H9 (cell line): Measurements from ENCODE around the gene ERAL1. TPM values are rescaled to one million over a fixed set of nuclear protein-coding genes. Genes with fewer than 3 reads are reported as not detected.

Source experiments
- DNase-seq: peaks from one replicate; pipeline ENCODE4 v3.0.0-alpha.2; 2017
- H2AFZ ChIP-seq: one replicate; pipeline ENCODE4 v1.6.1; 2013; ENCODE audit warnings: mild to moderate bottlenecking, low read length, control low read depth, moderate library complexity
- H2AK5ac ChIP-seq: 2 replicates; pipeline ENCODE4 v1.6.1; 2013; ENCODE audit warnings: low read length, control low read depth, mixed read lengths; ENCODE audit not compliant: insufficient read length
- H2BK120ac ChIP-seq: one replicate; pipeline ENCODE4 v1.6.1; 2013; ENCODE audit warnings: low read depth, mild to moderate bottlenecking, low read length, control low read depth, inconsistent platforms; ENCODE audit not compliant: poor library complexity, severe bottlenecking
- H2BK12ac ChIP-seq: 2 replicates; pipeline ENCODE4 v1.6.1; 2013; ENCODE audit warnings: low read length, control low read depth, mixed read lengths, low read depth; ENCODE audit not compliant: insufficient read length
- H2BK15ac ChIP-seq: 2 replicates; pipeline ENCODE4 v1.6.1; 2013; ENCODE audit warnings: low read depth, low read length, control low read depth
- H2BK20ac ChIP-seq: one replicate; pipeline ENCODE4 v1.6.1; 2013; ENCODE audit warnings: low read depth, mild to moderate bottlenecking, low read length, control low read depth, inconsistent platforms; ENCODE audit not compliant: poor library complexity, severe bottlenecking
- H2BK5ac ChIP-seq: 2 replicates; pipeline ENCODE4 v1.6.1; 2013; ENCODE audit warnings: low read length, control low read depth, mixed read lengths; ENCODE audit not compliant: insufficient read length
- H3K14ac ChIP-seq: 2 replicates; pipeline ENCODE4 v1.6.1; 2013; ENCODE audit warnings: low read length, control low read depth; ENCODE audit not compliant: insufficient read depth
- H3K18ac ChIP-seq: 2 replicates; pipeline ENCODE4 v1.6.1; 2013; ENCODE audit warnings: low read depth, mild to moderate bottlenecking, mixed read lengths, low read length, control low read depth; ENCODE audit not compliant: insufficient read length
- H3K23ac ChIP-seq: 2 replicates; pipeline ENCODE4 v1.6.1; 2013; ENCODE audit warnings: low read length, control low read depth, mixed read lengths, low read depth; ENCODE audit not compliant: insufficient read length
- H3K23me2 ChIP-seq: 2 replicates; pipeline ENCODE4 v1.6.1; 2013; ENCODE audit warnings: low read depth, mild to moderate bottlenecking, mixed read lengths, low read length, control low read depth; ENCODE audit not compliant: insufficient read length, poor library complexity, severe bottlenecking
- H3K27ac ChIP-seq: 2 replicates; pipeline ENCODE4 v1.5.1; 2013; ENCODE audit warnings: low read length, control low read depth, mixed read lengths, low read depth; ENCODE audit not compliant: insufficient read length
- H3K27me3 ChIP-seq: 2 replicates; pipeline ENCODE4 v1.6.1; 2013; ENCODE audit warnings: low read length, control low read depth, inconsistent platforms; ENCODE audit not compliant: insufficient read depth
- H3K4ac ChIP-seq: 2 replicates; pipeline ENCODE4 v1.6.1; 2013; ENCODE audit warnings: low read depth, mild to moderate bottlenecking, control low read depth, inconsistent platforms, low read length, moderate library complexity
- H3K4me1 ChIP-seq: 2 replicates; pipeline ENCODE4 v1.6.1; 2013; ENCODE audit warnings: low read length, control low read depth, inconsistent platforms; ENCODE audit not compliant: insufficient read depth
- H3K4me2 ChIP-seq: 2 replicates; pipeline ENCODE4 v1.6.1; 2013; ENCODE audit warnings: low read length, control low read depth, mixed read lengths; ENCODE audit not compliant: insufficient read length, insufficient read depth
- H3K56ac ChIP-seq: 2 replicates; pipeline ENCODE4 v1.6.1; 2013; ENCODE audit warnings: low read depth, mild to moderate bottlenecking, mixed read lengths, low read length, control low read depth; ENCODE audit not compliant: insufficient read length
- H3K79me1 ChIP-seq: 2 replicates; pipeline ENCODE4 v1.6.1; 2013; ENCODE audit warnings: low read depth, mild to moderate bottlenecking, moderate library complexity, low read length, control low read depth, inconsistent platforms; ENCODE audit not compliant: insufficient read depth, poor library complexity, severe bottlenecking
- H3K79me2 ChIP-seq: 2 replicates; pipeline ENCODE4 v1.6.1; 2013; ENCODE audit warnings: low read length, control low read depth, inconsistent platforms; ENCODE audit not compliant: insufficient read depth
- H3K9ac ChIP-seq: 2 replicates; pipeline ENCODE4 v1.6.1; 2013; ENCODE audit warnings: low read length, control low read depth, mixed read lengths; ENCODE audit not compliant: insufficient read length; ENCODE audit errors: extremely low read depth
- H3K9me3 ChIP-seq: one replicate; pipeline ENCODE4 v1.6.1; 2013; ENCODE audit warnings: low read depth, low read length, inconsistent platforms; ENCODE audit not compliant: control insufficient read depth
- H3T11ph ChIP-seq: one replicate; pipeline ENCODE4 v1.6.1; 2013; ENCODE audit warnings: mild to moderate bottlenecking, low read length, control low read depth, inconsistent platforms
- H4K20me1 ChIP-seq: one replicate; pipeline ENCODE4 v1.6.1; 2013; ENCODE audit not compliant: control insufficient read depth, insufficient read length, insufficient read depth
- H4K5ac ChIP-seq: 2 replicates; pipeline ENCODE4 v1.6.1; 2013; ENCODE audit warnings: low read depth, mild to moderate bottlenecking, mixed read lengths, low read length, control low read depth; ENCODE audit not compliant: insufficient read length
- H4K8ac ChIP-seq: replicated peaks from 2 replicates; pipeline ENCODE4 v1.6.1; 2013; ENCODE audit warnings: low read length, control low read depth, mixed read lengths, low read depth; ENCODE audit not compliant: insufficient read length
- H4K91ac ChIP-seq: 2 replicates; pipeline ENCODE4 v1.6.1; 2013; ENCODE audit warnings: low read depth, mild to moderate bottlenecking, moderate library complexity, mixed read lengths, low read length, control low read depth; ENCODE audit not compliant: insufficient read length
- H3K27ac Mint-ChIP-seq, 3 experiments: 2 replicates in 2 of 3; 3 replicates in 1 of 3; pipeline ENCODE4 v1.8.0; 2020 to 2021; ENCODE audit warnings: mixed read lengths in 3 of 3, mild to moderate bottlenecking in 1 of 3, moderate library complexity in 1 of 3
- H3K27me3 Mint-ChIP-seq: 2 replicates; pipeline ENCODE4 v1.8.0; 2021; ENCODE audit warnings: low read depth, mild to moderate bottlenecking, moderate library complexity, mixed read lengths
- H3K36me3 Mint-ChIP-seq, 3 experiments: 2 replicates in 2 of 3; 3 replicates in 1 of 3; pipeline ENCODE4 v1.8.0; 2020 to 2021; ENCODE audit warnings: low read depth in 3 of 3, mixed read lengths in 3 of 3; ENCODE audit not compliant: insufficient read depth in 1 of 3
- H3K4me1 Mint-ChIP-seq, 2 experiments: 2 replicates each; pipeline ENCODE4 v1.8.0; 2020; ENCODE audit warnings: mixed read lengths in 2 of 2
- H3K4me3 Mint-ChIP-seq, 2 experiments: 2 replicates in 1 of 2; 3 replicates in 1 of 2; pipeline ENCODE4 v1.8.0; 2020 to 2021; ENCODE audit warnings: mild to moderate bottlenecking in 2 of 2, mixed read lengths in 2 of 2, moderate library complexity in 1 of 2
- H3K9me3 Mint-ChIP-seq, 2 experiments: 2 replicates in 1 of 2; 3 replicates in 1 of 2; pipeline ENCODE4 v1.8.0; 2020; ENCODE audit warnings: mild to moderate bottlenecking in 2 of 2, mixed read lengths in 2 of 2, moderate library complexity in 1 of 2
- WGBS: extraction: QIAGEN DNeasy Blood & Tissue Kit; methylation state at CpG from one replicate; pipeline ENCODE4 v1.1.7; 2013; ENCODE audit warnings: missing lambda C conversion rate, low lambda C conversion rate, mixed read lengths; ENCODE audit not compliant: insufficient read length; ENCODE audit errors: extremely low coverage; 5-methylcytosine and 5-hydroxymethylcytosine counted together
- total RNA-seq: library from RNA; stranded (reverse); gene quantifications from 2 replicates; pipeline ENCODE4 v1.2.1, GENCODE V29; 2021
- TF ChIP-seq, protein P1 (sequence below): fragments of 200-600 bp; sonication (generic); conservative IDR thresholded peaks from 3 replicates; pipeline ENCODE4 v1.8.0; 2021; ENCODE audit warnings: antibody characterized with exemption, mild to moderate bottlenecking

Gene ERAL1
- total RNA-seq, 1 experiment from 2014 or later, result 67.8 TPM

GRCh38 chr17:28897769-28898526, 43.1 kb downstream of the ERAL1 start:
- H3K9me3 ChIP-seq, result no peaks in the 10 kb centered on the region
- peaks cover 4% of the 10 kb centered on the region; the same call in 1 of the 2 replicates for H3K79me2 ChIP-seq
- H4K5ac ChIP-seq, result no peak overlapping the region
- H3K9ac ChIP-seq, result no peak overlapping the region
- H3T11ph ChIP-seq, result no peak overlapping the region
- Mint-ChIP-seq H3K27ac (peak overlapping the region; percentile 13 to 96 (median 76); a peak in 5 of 7 replicates), H3K36me3 (peaks cover 20 to 33% (median 21%) of the 10 kb centered on the region in 3 experiments), H3K27me3 (peaks cover 3% of the 10 kb centered on the region), H3K9me3 (no peaks in the 10 kb centered on the region; a peak in 1 of 5 replicates), H3K4me1 (peaks cover 26 to 29% of the 10 kb centered on the region in 2 experiments), H3K4me3 (peak overlapping the region; percentile 93 to 96)
- no peak overlapping the region for H2BK12ac ChIP-seq
- H2BK20ac ChIP-seq, result no peak overlapping the region
- no CpG with 5 or more reads among the region's 23 CpGs for WGBS
- H3K56ac ChIP-seq, result no peak overlapping the region
- peaks cover 6% of the 10 kb centered on the region for H3K23me2 ChIP-seq
- H3K79me1 ChIP-seq, result peaks cover 4% of the 10 kb centered on the region
- H2AFZ ChIP-seq, result no peak overlapping the region
- H3K14ac ChIP-seq, result no peak overlapping the region
- peak; percentile 30 for DNase-seq
- no peak overlapping the region for H3K27ac ChIP-seq
- no peak overlapping the region for H3K23ac ChIP-seq
- 0 out of 2 replicates have a peak, but pooled peaks cover 3% of the 10 kb centered on the region for H3K27me3 ChIP-seq
- H3K18ac ChIP-seq, result no peak overlapping the region
- TF ChIP-seq, protein P1, sequence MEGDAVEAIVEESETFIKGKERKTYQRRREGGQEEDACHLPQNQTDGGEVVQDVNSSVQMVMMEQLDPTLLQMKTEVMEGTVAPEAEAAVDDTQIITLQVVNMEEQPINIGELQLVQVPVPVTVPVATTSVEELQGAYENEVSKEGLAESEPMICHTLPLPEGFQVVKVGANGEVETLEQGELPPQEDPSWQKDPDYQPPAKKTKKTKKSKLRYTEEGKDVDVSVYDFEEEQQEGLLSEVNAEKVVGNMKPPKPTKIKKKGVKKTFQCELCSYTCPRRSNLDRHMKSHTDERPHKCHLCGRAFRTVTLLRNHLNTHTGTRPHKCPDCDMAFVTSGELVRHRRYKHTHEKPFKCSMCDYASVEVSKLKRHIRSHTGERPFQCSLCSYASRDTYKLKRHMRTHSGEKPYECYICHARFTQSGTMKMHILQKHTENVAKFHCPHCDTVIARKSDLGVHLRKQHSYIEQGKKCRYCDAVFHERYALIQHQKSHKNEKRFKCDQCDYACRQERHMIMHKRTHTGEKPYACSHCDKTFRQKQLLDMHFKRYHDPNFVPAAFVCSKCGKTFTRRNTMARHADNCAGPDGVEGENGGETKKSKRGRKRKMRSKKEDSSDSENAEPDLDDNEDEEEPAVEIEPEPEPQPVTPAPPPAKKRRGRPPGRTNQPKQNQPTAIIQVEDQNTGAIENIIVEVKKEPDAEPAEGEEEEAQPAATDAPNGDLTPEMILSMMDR, result no peak
- no peak overlapping the region for H2AK5ac ChIP-seq
- no peaks in the 10 kb centered on the region for H4K20me1 ChIP-seq
- peak overlapping the region; percentile 63 for H3K4me2 ChIP-seq
- no peak overlapping the region for H2BK5ac ChIP-seq
- peaks cover 9% of the 10 kb centered on the region for H3K4me1 ChIP-seq
- H4K91ac ChIP-seq, result no peak overlapping the region
- no peak overlapping the region for H4K8ac ChIP-seq
- H2BK15ac ChIP-seq, result no peak overlapping the region
- no peak overlapping the region for H2BK120ac ChIP-seq
- no peak overlapping the region for H3K4ac ChIP-seq
